ENCODE data around the gene AGPAT1. TPM values are rescaled to one million over a fixed set of nuclear protein-coding genes. Genes with fewer than 3 reads are reported as not detected.

The AGPAT1 gene
- total RNA-seq, 1 experiment from 2014 or later: 55.6 TPM

- TF ChIP-seq ZBTB33 (IDR thresholded peaks at IDR 0.05; ENCODE audit: extremely low read depth, insufficient replicate concordance, low read length) (peak; percentile 68), ELF1 (IDR thresholded peaks at IDR 0.05; ENCODE audit: borderline replicate concordance, low read depth) (no peak), TCF7L2 (IDR thresholded peaks at IDR 0.05; ENCODE audit: borderline replicate concordance, extremely low read depth, insufficient read depth, insufficient read length) (peak; percentile 10), CBX3 (IDR thresholded peaks at IDR 0.05; ENCODE audit: low read depth) (no peak), RAD21 (IDR thresholded peaks at IDR 0.05; ENCODE audit: low read depth) (no peak)
Measured at GRCh38 chr6:32153564-32154513, 22.0 kb downstream of the AGPAT1 start, which contains the start of gene PPT2 (continued).

- CTCF ChIA-PET: interaction anchor here (0.5 kb wide), 1 partner anchor 36 kb away, joined by 3 read pairs; no protein-coding TSS in a partner anchor
- no peak for DNase-seq (ENCODE audit: low read depth, low spot score)
Measured at GRCh38 chr6:32152769-32153563, 22.9 kb downstream of the AGPAT1 start.

More at GRCh38 chr6:32152769-32153563, 22.9 kb downstream of the AGPAT1 start:
- peak; percentile 37 for ATAC-seq
- no peaks in the 10 kb centered on the region for H4K20me1 ChIP-seq (ENCODE audit: insufficient read depth)
- peak overlapping the region; percentile 98 for H3K27ac ChIP-seq (ENCODE audit: low read depth, low read length)
- TF ChIP-seq SP1 (IDR thresholded peaks at IDR 0.05; ENCODE audit: low read depth): no peak
- TF ChIP-seq POLR2A (IDR thresholded peaks at IDR 0.05; ENCODE audit: borderline replicate concordance, extremely low read depth, insufficient read depth, insufficient read length): peak; percentile 5
- TF ChIP-seq EZH2 (IDR thresholded peaks at IDR 0.05): no peak
- no peak for TF ChIP-seq MAX (IDR thresholded peaks at IDR 0.05)
- no peak for TF ChIP-seq CEBPB (IDR thresholded peaks at IDR 0.05; ENCODE audit: low read depth)
- H2AFZ ChIP-seq (ENCODE audit: low read depth, low read length, poor library complexity, severe bottlenecking): no peak overlapping the region
- peaks cover 5 to 12% of the 10 kb centered on the region in 2 experiments; a peak in 3 of 4 replicates for H3K36me3 ChIP-seq (ENCODE audit: control insufficient read depth in 1 of 2, insufficient read depth in 2 of 2, low read length in 2 of 2)
- H3K9ac ChIP-seq (ENCODE audit: low read length): peak overlapping the region; percentile 93
- no peaks in the 10 kb centered on the region for H3K27me3 ChIP-seq (ENCODE audit: insufficient read depth, low read length)
- POLR2A ChIA-PET: interaction anchor here (0.9 to 1.1 kb wide), 2 partner anchors 25 kb away, joined by 3 read pairs; partner anchors contain the start of gene ATF6B
- peak overlapping the region; percentile 95 for H3K4me2 ChIP-seq (ENCODE audit: low read length)
- peaks cover 12 to 25% of the 10 kb centered on the region in 2 experiments for H3K4me1 ChIP-seq (ENCODE audit: control insufficient read depth in 1 of 2, insufficient read depth in 2 of 2, low read length in 2 of 2)
- TSS peak; percentile 67 for BruUV-seq (replicated peaks)
- RAD21 ChIA-PET (ENCODE audit: low non-redundant PET in 1 of 2, low total read pairs in 2 of 2, uncharacterized antibody in 2 of 2, unreplicated experiment in 2 of 2): interaction anchor here in 1 of 2 experiments (0.7 kb wide), 1 partner anchor 43 kb away, joined by 4 read pairs; no protein-coding TSS in a partner anchor
- no peaks in the 10 kb centered on the region for H3K9me3 ChIP-seq (ENCODE audit: control insufficient read depth in 1 of 2, insufficient read depth in 1 of 2, low read depth in 1 of 2, low read length in 2 of 2)
- H3K9me2 ChIP-seq (ENCODE audit: insufficient read depth): no peaks in the 10 kb centered on the region
- H3K79me2 ChIP-seq (ENCODE audit: insufficient read depth, low read length): peaks cover 16% of the 10 kb centered on the region
- intact Hi-C loops (cut with micrococcal nuclease): no loop called here
- peak overlapping the region; percentile 93 to 95 for H3K4me3 ChIP-seq (replicated peaks in 1 of 2; ENCODE audit: low read depth in 1 of 2, low read length in 2 of 2)

All from HCT116 (cell line).